GM19043 (cell line): ENCODE data around the gene VSTM5.
"Not testable (repeated sequence)": the region's sequence is repeated elsewhere in the genome, so short reads cannot be mapped to it uniquely, and the experiment has no call there.

ENCODE experiments used
- ATAC-seq: cut with Tn5 transposase; IDR thresholded peaks from one replicate; pipeline ENCODE4 v1.9.1; 2021; ENCODE audit warnings: low read depth; ENCODE audit not compliant: unreplicated experiment

Gene VSTM5

GRCh38 chr11:93850594-93851018 is at the start of gene VSTM5:
TSS of gene VSTM5 (minus strand) at chr11:93850618. CDS start at chr11:93850502, 116 bp downstream.
- ATAC-seq = no peak

- no peak for ATAC-seq
These were observed 44.9 kb upstream of the VSTM5 start for GRCh38 chr11:93895106-93895862.

GRCh38 chr11:93890391-93891051 is 40.1 kb upstream of the VSTM5 start:
- ATAC-seq = no peak

- no peak for ATAC-seq
These were observed 36.7 kb upstream of the VSTM5 start for GRCh38 chr11:93887111-93887510.

GRCh38 chr11:93879114-93879513 is 28.7 kb upstream of the VSTM5 start:
- ATAC-seq = not testable (repeated sequence)

- ATAC-seq = no peak
These were observed 25.2 kb upstream of the VSTM5 start for GRCh38 chr11:93875637-93876036.

- no peak for ATAC-seq
These were observed 21.1 kb upstream of the VSTM5 start for GRCh38 chr11:93871526-93871925.

- no peak for ATAC-seq
These were observed 20.2 kb upstream of the VSTM5 start for GRCh38 chr11:93870616-93871015.

- ATAC-seq = no peak
These were observed 19.4 kb upstream of the VSTM5 start for GRCh38 chr11:93869830-93870229.

- ATAC-seq = not testable (repeated sequence)
These were observed 18.0 kb upstream of the VSTM5 start for GRCh38 chr11:93868404-93868803.

GRCh38 chr11:93861808-93862207 is 11.4 kb upstream of the VSTM5 start:
- ATAC-seq = no peak

- ATAC-seq = no peak
These were observed 7.8 kb upstream of the VSTM5 start for GRCh38 chr11:93858121-93858775.

GRCh38 chr11:93857413-93858120 is 7.1 kb upstream of the VSTM5 start:
- no peak for ATAC-seq

GRCh38 chr11:93852242-93852641 is 1.8 kb upstream of the VSTM5 start:
- no peak for ATAC-seq

GRCh38 chr11:93849751-93850593 is 446 bp downstream of the VSTM5 start:
- ATAC-seq = no peak

GRCh38 chr11:93849201-93849600 is 1.2 kb downstream of the VSTM5 start:
- ATAC-seq = no peak

- ATAC-seq = no peak
These were observed 4.0 kb downstream of the VSTM5 start for GRCh38 chr11:93846411-93846810.

- ATAC-seq = no peak
These were observed 5.0 kb downstream of the VSTM5 start for GRCh38 chr11:93845181-93846092.

- no peak for ATAC-seq
These were observed 5.8 kb downstream of the VSTM5 start for GRCh38 chr11:93844568-93844967.
